Panc1 (cell line): ENCODE measurements around the gene ADCK2. TPM values are rescaled to one million over a fixed set of nuclear protein-coding genes. Genes with fewer than 3 reads are reported as not detected.

Experiments used
- ATAC-seq: fragments of 200-7000 bp; cut with Tn5 transposase; 2 replicates; pipeline ENCODE4 v1.9.1; 2020; ENCODE audit warnings: mild to moderate bottlenecking, moderate library complexity
- BruUV-seq: library from RNA; stranded (reverse); fragments of 400-500 nt; replicated peaks from 2 replicates; lab custom pipeline; 2021; lab: Mats Ljungman, UMichigan
- CTCF ChIA-PET: fragments of 300-600 bp; sonication (Branson Sonifier 250); formaldehyde crosslinking; loops from one replicate; lab custom pipeline; 2022; ENCODE audit warnings: antibody characterized with exemption; lab: Charles Lee
- POLR2A ChIA-PET: fragments of 300-600 bp; sonication (Branson Sonifier 250); formaldehyde crosslinking; loops from one replicate; lab custom pipeline; 2022; ENCODE audit warnings: antibody characterized with exemption; lab: Charles Lee
- DNase-seq: peaks from one replicate; pipeline ENCODE4 v3.0.0-alpha.2; 2010; ENCODE audit warnings: low read depth, low spot score
- H3K27ac ChIP-seq: 2 replicates; pipeline ENCODE4 v1.5.1; 2011; ENCODE audit warnings: mild to moderate bottlenecking, low read length, inconsistent platforms
- H3K27me3 ChIP-seq: fragments of 200-500 bp; sonication (Bioruptor generic); 2 replicates; pipeline ENCODE4 v1.6.0; 2014; ENCODE audit warnings: low read length, inconsistent platforms; ENCODE audit not compliant: control insufficient read depth, insufficient read depth
- H3K36me3 ChIP-seq: fragments of 200-500 bp; sonication (Bioruptor generic); 2 replicates; pipeline ENCODE4 v1.5.1; 2014; ENCODE audit warnings: inconsistent platforms, mild to moderate bottlenecking, low read length, moderate library complexity; ENCODE audit not compliant: control insufficient read depth, insufficient read depth
- H3K4me1 ChIP-seq: 2 replicates; pipeline ENCODE4 v1.5.1; 2011; ENCODE audit warnings: inconsistent platforms, mild to moderate bottlenecking, low read length, moderate library complexity; ENCODE audit not compliant: control insufficient read depth, insufficient read depth
- H3K4me3 ChIP-seq, 2 experiments: 2 replicates each; pipeline ENCODE4 v1.5.1; 2011 to 2012; ENCODE audit warnings: low read depth in 2 of 2, low read length in 2 of 2, mild to moderate bottlenecking in 2 of 2, inconsistent platforms in 1 of 2, moderate library complexity in 1 of 2
- H3K9me3 ChIP-seq: fragments of 200-500 bp; sonication (Bioruptor generic); 2 replicates; pipeline ENCODE4 v1.5.1; 2014; ENCODE audit warnings: low read depth, mild to moderate bottlenecking, inconsistent platforms, low read length, moderate library complexity; ENCODE audit not compliant: control insufficient read depth, insufficient read depth
- CTCF ChIP-seq: fragments of 450-650 bp; IDR thresholded peaks from 2 replicates; pipeline ENCODE4 v1.5.1; 2017; ENCODE audit warnings: mild to moderate bottlenecking
- POLR2AphosphoS5 ChIP-seq: IDR thresholded peaks from 2 replicates; pipeline ENCODE4 v1.6.1; 2012; ENCODE audit warnings: mild to moderate bottlenecking, low read depth, low read length, moderate library complexity
- REST ChIP-seq, 2 experiments: IDR thresholded peaks; 2 replicates each; pipeline ENCODE4 v1.6.1; 2011 to 2012; ENCODE audit warnings: low read depth in 2 of 2, control low read depth in 1 of 2, low read length in 1 of 2, mild to moderate bottlenecking in 1 of 2, moderate library complexity in 1 of 2; ENCODE audit not compliant: insufficient read depth in 1 of 2
- SIN3A ChIP-seq: IDR thresholded peaks from 2 replicates; pipeline ENCODE4 v1.6.1; 2012; ENCODE audit warnings: low read depth, mild to moderate bottlenecking, low read length, moderate library complexity, borderline replicate concordance; ENCODE audit not compliant: insufficient read depth
- TCF7L2 ChIP-seq: IDR thresholded peaks from 2 replicates; pipeline ENCODE4 v1.6.1; 2011; ENCODE audit warnings: mild to moderate bottlenecking, low read depth, low read length, inconsistent platforms
- in situ Hi-C: cut with HindIII; loops from 2 replicates; pipeline ENCODE4 v1.10.0; 2016; ENCODE audit warnings: low sequenced_read_pairs, low pct_unique_long_range_greater_than_20kb
- intact Hi-C: fragments of 100-400 bp; cut with micrococcal nuclease; formaldehyde crosslinking; loops from one replicate; pipeline ENCODE4 v1.10.0; 2022; ENCODE audit not compliant: unreplicated experiment
- total RNA-seq: library from RNA; stranded (reverse); gene quantifications from one replicate; pipeline ENCODE4 v1.2.1, GENCODE V29; 2021; ENCODE audit not compliant: unreplicated experiment

Gene ADCK2
- total RNA-seq, 1 experiment from 2014 or later = 21.6 TPM

GRCh38 chr7:140681766-140682165, 9.0 kb downstream of the ADCK2 start:
- no TSS peak for BruUV-seq
- no peaks in the 10 kb centered on the region for H3K9me3 ChIP-seq
- in situ Hi-C loops = no loop called here
- intact Hi-C loops = no loop called here
- DNase-seq (no peak), ATAC-seq (no peak)
- H3K27me3 ChIP-seq = no peaks in the 10 kb centered on the region
- no peaks in the 10 kb centered on the region for H3K4me1 ChIP-seq
- H3K4me3 ChIP-seq = no peak overlapping the region
- ChIA-PET POLR2A (no interaction called here), CTCF (no interaction called here)
- H3K36me3 ChIP-seq = no peaks in the 10 kb centered on the region
- H3K27ac ChIP-seq = no peak overlapping the region
- no peak for TF ChIP-seq CTCF
- TF ChIP-seq REST (IDR thresholded peaks at IDR 0.05; ENCODE audit: insufficient read depth in 1 of 2, low read depth in 2 of 2, low read length in 1 of 2) = no peak

- Histone ChIP-seq H3K4me3 (no peak overlapping the region), H3K36me3 (no peaks in the 10 kb centered on the region), H3K27me3 (no peaks in the 10 kb centered on the region), H3K4me1 (no peaks in the 10 kb centered on the region), H3K27ac (no peak overlapping the region), H3K9me3 (no peaks in the 10 kb centered on the region)
- no TSS peak for BruUV-seq
- in situ Hi-C loops = no loop called here
- DNase-seq (no peak), ATAC-seq (no peak)
- ChIA-PET CTCF (no interaction called here), POLR2A (interaction anchor here (0.6 kb wide), 1 partner anchor 127 kb away, joined by 3 read pairs; no protein-coding TSS in a partner anchor)
- intact Hi-C loops = no loop called here
- TF ChIP-seq POLR2AphosphoS5 (no peak), CTCF (no peak), SIN3A (no peak), TCF7L2 (no peak)
Observed at GRCh38 chr7:140683657-140684056, 10.9 kb downstream of the ADCK2 start.
